Activated naive CD8-positive, alpha-beta T cell treated with anti-CD3 and anti-CD28 coated beads, Interleukin-2, amount 10 ng/mL, durations not matched to agents 7 days and 5 days (primary cell): ENCODE data around the gene MACROH2A2. TPM values are rescaled to one million over a fixed set of nuclear protein-coding genes. Genes with fewer than 3 reads are reported as not detected.
"Not testable (repeated sequence)": the region's sequence is repeated elsewhere in the genome, so short reads cannot be mapped to it uniquely, and the experiment has no call there.

Source experiments
- ATAC-seq: fragments of 150-1000 bp; cut with Tn5 transposase; one replicate; pipeline ENCODE4 v1.10.0; 2021; ENCODE audit warnings: low read depth, moderate library complexity
- POLR2A ChIA-PET: fragments of 350-600 bp; sonication (Branson Sonifier 250); formaldehyde crosslinking; loops from one replicate; lab custom pipeline; 2021; ENCODE audit warnings: antibody characterized with exemption; lab: Charles Lee
- DNase-seq: peaks from one replicate; pipeline ENCODE4 v3.0.0; 2021
- H3K27ac Mint-ChIP-seq: one replicate; pipeline ENCODE4 v1.8.0; 2022; ENCODE audit warnings: mild to moderate bottlenecking, mixed read lengths
- H3K27me3 Mint-ChIP-seq: one replicate; pipeline ENCODE4 v1.8.0; 2022; ENCODE audit warnings: mild to moderate bottlenecking, moderate library complexity, mixed read lengths
- H3K36me3 Mint-ChIP-seq: one replicate; pipeline ENCODE4 v1.8.0; 2021; ENCODE audit warnings: mild to moderate bottlenecking, mixed read lengths
- H3K4me1 Mint-ChIP-seq: one replicate; pipeline ENCODE4 v1.8.0; 2021; ENCODE audit warnings: mixed read lengths
- H3K4me3 Mint-ChIP-seq: one replicate; pipeline ENCODE4 v1.8.0; 2022; ENCODE audit warnings: mild to moderate bottlenecking, moderate library complexity, mixed read lengths
- H3K9me3 Mint-ChIP-seq: one replicate; pipeline ENCODE4 v1.8.0; 2021; ENCODE audit warnings: mixed read lengths
- total RNA-seq, 2 experiments: library from RNA; stranded (reverse); gene quantifications; one replicate each; pipeline ENCODE4 v1.2.3, GENCODE V29; 2021

MACROH2A2 gene
- total RNA-seq, 2 experiments from 2014 or later: 9.3 to 9.6 TPM

DNA sequence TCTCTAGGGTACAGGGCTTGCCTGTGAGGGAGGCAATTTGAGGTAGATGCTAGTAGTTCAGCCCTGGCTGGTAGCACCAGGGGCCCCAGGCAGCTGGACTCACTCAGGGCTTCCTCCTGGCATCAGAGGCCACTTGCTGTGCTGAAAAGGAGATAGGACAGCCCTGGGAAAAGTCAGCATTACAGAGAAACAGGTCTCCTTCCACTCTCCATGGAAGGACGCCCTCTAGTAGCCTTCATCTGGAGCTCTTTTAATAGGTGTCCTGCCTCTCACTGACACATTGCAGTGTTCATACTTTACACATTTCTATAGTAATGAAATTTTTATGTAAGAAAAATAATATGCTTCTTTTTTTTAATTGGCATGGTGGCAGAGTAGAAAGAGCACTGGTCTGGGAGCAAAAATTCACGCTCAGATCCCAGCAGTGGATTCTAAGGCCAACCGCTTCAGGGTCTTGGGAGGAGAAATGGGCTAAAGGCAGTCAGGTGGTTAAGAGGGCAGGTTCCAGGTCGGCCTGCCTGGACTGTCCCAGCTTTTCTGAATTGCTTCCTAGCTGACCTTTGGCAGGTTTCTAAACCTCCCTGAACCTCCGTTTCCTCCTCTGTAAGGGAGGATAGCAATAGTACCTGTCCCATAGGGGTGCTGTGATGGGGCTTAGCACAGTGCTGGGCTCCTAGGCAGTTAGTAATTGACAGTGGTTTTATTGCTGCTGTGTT is 44.2 kb downstream of the MACROH2A2 start:
- Mint-ChIP-seq H3K9me3 (no peaks in the 10 kb centered on the region), H3K4me3 (no peak overlapping the region), H3K36me3 (peaks cover 26% of the 10 kb centered on the region), H3K27me3 (no peaks in the 10 kb centered on the region), H3K27ac (no peak overlapping the region), H3K4me1 (peaks cover 32% of the 10 kb centered on the region)
- ATAC-seq (no peak), DNase-seq (no peak)
- POLR2A ChIA-PET: interaction anchor here (1.1 kb wide), 1 partner anchor 49 kb away, joined by 8 read pairs; the partner anchor contains the start of gene TYSND1

DNA sequence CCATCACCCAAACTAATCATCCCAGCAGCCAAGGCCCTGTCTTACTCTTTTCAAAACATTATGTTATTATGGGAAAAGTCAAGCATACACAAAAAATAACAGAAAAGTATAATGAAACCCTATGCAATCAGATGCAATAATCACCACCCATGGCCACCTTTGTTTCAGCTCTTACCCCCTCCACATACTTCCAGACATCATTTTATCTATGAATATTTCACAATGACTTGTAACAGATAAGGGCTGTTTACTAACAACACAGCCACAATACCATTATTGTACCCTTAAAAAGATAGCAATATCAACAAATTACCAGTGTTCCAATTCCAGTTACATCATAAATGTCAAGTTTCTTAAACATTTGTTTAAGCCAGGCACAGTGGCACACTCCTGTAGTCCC is 44.8 kb downstream of the MACROH2A2 start:
- peaks cover 26% of the 10 kb centered on the region for H3K4me1 Mint-ChIP-seq
- peaks cover 29% of the 10 kb centered on the region for H3K36me3 Mint-ChIP-seq
- POLR2A ChIA-PET: no interaction called here
- no peak overlapping the region for H3K4me3 Mint-ChIP-seq
- no peak overlapping the region for H3K27ac Mint-ChIP-seq
- no peak for ATAC-seq
- H3K27me3 Mint-ChIP-seq: no peaks in the 10 kb centered on the region
- DNase-seq: no peak
- H3K9me3 Mint-ChIP-seq: no peaks in the 10 kb centered on the region

DNA sequence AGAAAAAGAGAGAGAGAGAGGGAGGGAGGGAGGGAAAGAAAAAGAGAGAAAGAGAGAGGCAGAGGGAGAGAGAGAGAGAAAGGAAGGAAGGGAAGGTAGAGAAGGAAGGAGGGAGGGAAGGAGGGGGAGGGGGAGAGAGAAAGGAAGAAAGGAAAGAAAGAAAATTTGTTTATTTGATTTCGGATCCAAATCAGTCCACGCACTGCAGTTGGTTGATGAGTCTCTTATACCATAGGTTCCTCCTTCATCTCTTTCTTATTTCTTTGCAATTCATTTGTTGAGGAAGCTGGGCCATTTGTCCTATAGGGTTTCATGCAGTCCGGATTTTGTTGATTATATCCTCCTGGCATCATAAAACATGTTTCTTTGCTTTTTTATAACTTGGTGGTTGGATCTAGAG is 45.6 kb downstream of the MACROH2A2 start:
- no peak overlapping the region for H3K27ac Mint-ChIP-seq
- POLR2A ChIA-PET: no interaction called here
- H3K9me3 Mint-ChIP-seq: no peaks in the 10 kb centered on the region
- ATAC-seq: no peak
- DNase-seq: no peak
- no peak overlapping the region for H3K4me3 Mint-ChIP-seq
- H3K36me3 Mint-ChIP-seq: peaks cover 29% of the 10 kb centered on the region
- H3K27me3 Mint-ChIP-seq: no peaks in the 10 kb centered on the region
- H3K4me1 Mint-ChIP-seq: peaks cover 22% of the 10 kb centered on the region

DNA sequence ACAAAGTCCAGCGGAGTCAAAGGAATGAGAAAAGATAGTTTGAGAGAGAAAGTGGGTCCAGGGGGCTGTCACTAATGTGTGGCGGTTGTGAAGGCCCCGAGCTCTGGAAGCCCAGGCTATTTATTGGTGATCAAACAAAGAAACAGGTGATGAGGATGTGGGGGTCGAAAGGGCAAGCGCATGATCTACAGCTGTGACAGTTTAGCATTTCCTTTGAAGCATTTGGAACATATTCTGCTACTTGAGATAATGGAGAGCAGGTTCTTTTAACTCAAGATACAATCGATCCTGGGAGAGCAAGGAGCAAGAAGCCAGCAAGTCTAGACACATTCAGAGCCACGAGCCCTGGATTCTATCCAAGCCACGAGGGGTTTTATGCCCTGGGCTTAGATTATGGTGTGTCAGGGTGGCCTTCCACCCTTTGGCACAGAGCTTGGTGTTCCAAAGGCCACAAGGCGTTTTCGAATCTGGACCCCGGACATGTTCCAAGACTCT is 48.5 kb downstream of the MACROH2A2 start:
- Mint-ChIP-seq H3K36me3 (peaks cover 23% of the 10 kb centered on the region), H3K4me1 (peaks cover 12% of the 10 kb centered on the region), H3K27ac (peak overlapping the region; percentile 36)
- ATAC-seq, DNase-seq, H3K9me3 Mint-ChIP-seq, H3K27me3 Mint-ChIP-seq, POLR2A ChIA-PET, H3K4me3 Mint-ChIP-seq: not testable (repeated sequence)

DNA sequence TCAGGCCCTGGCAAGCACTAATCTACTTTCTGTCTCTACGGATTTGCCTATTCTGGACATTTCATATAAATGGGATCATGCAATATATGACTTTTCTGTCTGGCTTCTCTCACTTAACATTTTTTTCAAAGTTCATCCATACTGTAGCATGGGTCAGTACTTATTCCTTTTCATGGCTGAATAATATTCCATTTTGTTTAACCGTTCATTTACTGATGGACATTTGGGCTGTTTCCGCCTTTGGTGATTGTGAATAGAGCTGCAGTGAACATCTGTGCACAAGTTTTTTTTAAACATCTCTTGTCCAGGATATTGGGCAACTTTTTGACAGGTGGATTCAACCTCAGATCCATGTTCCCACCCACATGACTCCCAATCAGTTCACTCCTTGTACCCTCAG is 49.0 kb downstream of the MACROH2A2 start:
- no peak overlapping the region for H3K27ac Mint-ChIP-seq
- peaks cover 11% of the 10 kb centered on the region for H3K4me1 Mint-ChIP-seq
- ATAC-seq: no peak
- peaks cover 22% of the 10 kb centered on the region for H3K36me3 Mint-ChIP-seq
- DNase-seq: no peak
- POLR2A ChIA-PET: no interaction called here
- no peak overlapping the region for H3K4me3 Mint-ChIP-seq
- H3K27me3 Mint-ChIP-seq: no peaks in the 10 kb centered on the region
- no peaks in the 10 kb centered on the region for H3K9me3 Mint-ChIP-seq

DNA sequence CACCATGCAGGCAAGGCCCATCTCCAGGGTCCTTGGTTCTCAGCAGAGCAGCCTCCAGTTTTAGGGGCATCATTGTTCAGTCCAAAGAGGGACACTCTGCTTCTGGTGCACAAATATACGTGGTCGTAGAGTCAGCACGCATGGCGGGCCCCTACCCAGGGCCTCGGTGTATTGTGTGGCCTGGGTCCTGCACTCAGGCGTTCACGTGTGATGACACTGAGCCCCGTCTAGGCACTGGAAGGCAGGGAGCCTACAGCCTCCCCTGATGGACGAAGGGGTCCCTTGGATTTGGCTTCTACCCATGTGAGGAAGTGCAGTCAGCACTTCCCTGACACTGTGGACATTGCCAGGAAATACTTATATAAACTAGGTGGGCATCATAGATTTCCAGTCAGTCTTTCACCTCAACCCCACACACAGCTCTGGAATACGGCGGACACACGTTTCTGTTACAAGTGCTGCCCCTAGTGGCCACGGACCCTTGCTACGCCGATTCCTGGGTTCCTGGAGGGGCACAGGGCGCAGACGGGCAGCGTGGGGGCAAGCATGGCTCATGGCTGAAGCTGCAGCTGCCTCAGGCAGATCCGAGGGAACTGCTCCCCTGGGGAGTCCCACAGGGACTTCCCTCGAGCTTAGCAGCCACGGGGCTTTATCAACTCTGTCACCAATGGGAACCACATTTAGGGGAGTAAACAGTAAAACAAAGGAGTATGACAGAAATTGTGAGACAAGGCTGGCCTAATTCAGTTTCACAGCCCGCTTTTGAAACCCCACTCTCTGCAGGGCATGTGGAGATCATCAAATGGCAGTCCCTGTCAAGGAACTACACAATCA is 54.5 kb downstream of the MACROH2A2 start:
- peaks cover 11% of the 10 kb centered on the region for H3K36me3 Mint-ChIP-seq
- H3K27me3 Mint-ChIP-seq: no peaks in the 10 kb centered on the region
- ATAC-seq: no peak
- DNase-seq: no peak
- peak overlapping the region; percentile 42 for H3K27ac Mint-ChIP-seq
- no peak overlapping the region for H3K4me3 Mint-ChIP-seq
- peaks cover 11% of the 10 kb centered on the region for H3K4me1 Mint-ChIP-seq
- POLR2A ChIA-PET: interaction anchor here (1.0 to 1.4 kb wide), 2 partner anchors 14 to 16 kb away, joined by 3 to 4 read pairs; no protein-coding TSS in a partner anchor
- no peaks in the 10 kb centered on the region for H3K9me3 Mint-ChIP-seq

DNA sequence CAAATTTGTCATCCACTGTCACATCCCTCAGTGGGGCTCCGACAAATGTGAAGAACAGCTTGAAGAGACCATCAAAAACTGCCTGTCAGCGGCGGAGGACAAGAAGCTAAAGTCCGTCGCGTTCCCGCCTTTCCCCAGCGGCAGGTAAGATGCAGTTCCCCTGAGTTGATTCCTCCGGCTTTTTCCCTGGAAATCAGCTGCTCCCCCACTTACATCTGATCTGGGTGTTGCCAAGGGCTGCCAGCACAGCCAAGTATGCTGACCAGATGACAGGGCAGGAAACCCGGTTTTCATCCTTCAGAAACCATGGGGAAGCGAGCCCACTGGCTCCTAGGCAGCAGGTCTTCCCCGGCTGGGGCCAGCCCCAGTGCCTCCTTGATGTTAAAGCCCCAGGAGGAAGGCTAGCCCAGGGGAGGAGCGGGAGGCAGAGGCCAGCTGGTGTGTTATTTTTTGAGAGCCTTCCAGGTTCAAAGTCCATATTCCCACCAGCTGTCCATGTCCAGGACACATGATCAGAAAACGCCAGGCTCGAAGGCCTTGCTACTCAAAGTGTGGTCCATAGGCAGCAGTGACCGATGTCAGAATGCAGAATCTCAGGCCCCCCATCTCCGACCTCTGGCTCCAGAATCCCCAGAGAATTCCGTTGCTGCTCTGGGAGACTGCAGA is 56.6 kb downstream of the MACROH2A2 start:
- no peaks in the 10 kb centered on the region for H3K27me3 Mint-ChIP-seq
- H3K36me3 Mint-ChIP-seq: peaks cover 9% of the 10 kb centered on the region
- DNase-seq: no peak
- no peak overlapping the region for H3K27ac Mint-ChIP-seq
- POLR2A ChIA-PET: interaction anchor here (0.8 kb wide), 1 partner anchor 37 kb away, joined by 3 read pairs; no protein-coding TSS in a partner anchor
- H3K4me3 Mint-ChIP-seq: no peak overlapping the region
- peaks cover 11% of the 10 kb centered on the region for H3K4me1 Mint-ChIP-seq
- ATAC-seq: no peak
- no peaks in the 10 kb centered on the region for H3K9me3 Mint-ChIP-seq

DNA sequence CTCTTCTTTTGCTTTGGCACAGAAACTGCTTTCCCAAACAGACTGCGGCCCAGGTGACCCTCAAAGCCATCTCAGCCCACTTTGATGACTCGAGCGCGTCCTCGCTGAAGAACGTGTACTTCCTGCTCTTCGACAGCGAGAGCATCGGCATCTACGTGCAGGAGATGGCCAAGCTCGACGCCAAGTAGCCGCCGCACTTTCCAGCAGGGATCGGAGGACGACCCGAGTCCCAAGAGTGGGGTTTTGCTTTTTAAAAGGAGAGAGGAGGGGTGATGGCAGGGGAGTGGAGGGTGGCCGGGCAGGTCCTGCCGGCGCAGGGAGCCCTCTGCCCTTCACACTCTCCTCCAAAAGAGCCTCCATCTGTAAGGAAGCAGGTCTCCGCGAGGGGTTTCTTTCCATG is 58.9 kb downstream of the MACROH2A2 start:
- Mint-ChIP-seq H3K4me3 (no peak overlapping the region), H3K4me1 (peaks cover 4% of the 10 kb centered on the region), H3K36me3 (peaks cover 6% of the 10 kb centered on the region), H3K9me3 (no peaks in the 10 kb centered on the region), H3K27ac (no peak overlapping the region), H3K27me3 (no peaks in the 10 kb centered on the region)
- ATAC-seq (no peak), DNase-seq (no peak)
- POLR2A ChIA-PET: no interaction called here

DNA sequence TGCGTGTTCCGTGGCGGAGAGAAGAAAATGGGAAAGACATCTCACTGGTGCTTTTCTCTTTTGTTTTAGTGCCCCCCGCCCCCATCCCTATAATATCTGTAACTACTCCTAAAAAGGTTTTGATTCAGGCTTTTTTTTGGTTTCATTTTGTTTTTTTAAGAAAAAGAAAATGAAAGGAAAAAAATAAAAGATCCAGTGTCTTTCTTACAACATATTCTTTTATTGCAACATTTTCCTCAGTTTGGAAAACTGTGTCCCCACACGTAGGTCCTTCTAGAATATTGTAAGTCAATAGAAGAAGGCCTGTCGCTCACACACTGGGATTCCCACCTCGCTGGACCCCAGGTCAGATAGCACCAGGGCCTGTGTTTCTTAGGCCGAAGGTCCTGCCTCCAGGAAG is 59.4 kb downstream of the MACROH2A2 start:
- Mint-ChIP-seq H3K27ac (no peak overlapping the region), H3K4me3 (no peak overlapping the region), H3K4me1 (peaks cover 4% of the 10 kb centered on the region), H3K27me3 (no peaks in the 10 kb centered on the region), H3K9me3 (no peaks in the 10 kb centered on the region), H3K36me3 (peaks cover 6% of the 10 kb centered on the region)
- DNase-seq (no peak), ATAC-seq (no peak)
- POLR2A ChIA-PET: no interaction called here

DNA sequence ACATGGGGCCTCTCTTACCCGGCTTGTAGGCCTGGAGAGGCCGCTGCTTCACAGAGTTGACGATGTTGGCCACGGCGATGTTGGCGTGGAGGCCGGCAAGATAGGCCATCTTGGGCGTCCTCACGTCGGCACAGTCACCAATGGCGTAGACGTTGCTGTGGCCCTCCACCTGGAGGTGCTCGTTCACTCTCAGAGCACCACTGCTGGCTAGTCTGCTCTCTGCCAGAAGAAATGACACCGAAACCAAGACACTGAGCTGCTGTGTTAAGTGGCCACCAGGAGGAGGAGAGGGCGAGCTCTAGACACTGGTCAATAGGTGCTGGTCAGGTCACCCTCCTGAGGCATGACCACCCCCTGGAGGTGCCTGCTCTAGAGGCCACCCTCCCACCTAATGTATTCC is 62.3 kb downstream of the MACROH2A2 start:
- POLR2A ChIA-PET: interaction anchor here (1.0 kb wide), 1 partner anchor 31 kb away, joined by 5 read pairs; the partner anchor contains the start of gene TYSND1
- Mint-ChIP-seq H3K9me3 (no peaks in the 10 kb centered on the region), H3K4me1 (peaks cover 7% of the 10 kb centered on the region), H3K36me3 (peaks cover 4% of the 10 kb centered on the region), H3K27me3 (no peaks in the 10 kb centered on the region), H3K4me3 (no peak overlapping the region), H3K27ac (no peak overlapping the region)
- DNase-seq (no peak), ATAC-seq (no peak)

DNA sequence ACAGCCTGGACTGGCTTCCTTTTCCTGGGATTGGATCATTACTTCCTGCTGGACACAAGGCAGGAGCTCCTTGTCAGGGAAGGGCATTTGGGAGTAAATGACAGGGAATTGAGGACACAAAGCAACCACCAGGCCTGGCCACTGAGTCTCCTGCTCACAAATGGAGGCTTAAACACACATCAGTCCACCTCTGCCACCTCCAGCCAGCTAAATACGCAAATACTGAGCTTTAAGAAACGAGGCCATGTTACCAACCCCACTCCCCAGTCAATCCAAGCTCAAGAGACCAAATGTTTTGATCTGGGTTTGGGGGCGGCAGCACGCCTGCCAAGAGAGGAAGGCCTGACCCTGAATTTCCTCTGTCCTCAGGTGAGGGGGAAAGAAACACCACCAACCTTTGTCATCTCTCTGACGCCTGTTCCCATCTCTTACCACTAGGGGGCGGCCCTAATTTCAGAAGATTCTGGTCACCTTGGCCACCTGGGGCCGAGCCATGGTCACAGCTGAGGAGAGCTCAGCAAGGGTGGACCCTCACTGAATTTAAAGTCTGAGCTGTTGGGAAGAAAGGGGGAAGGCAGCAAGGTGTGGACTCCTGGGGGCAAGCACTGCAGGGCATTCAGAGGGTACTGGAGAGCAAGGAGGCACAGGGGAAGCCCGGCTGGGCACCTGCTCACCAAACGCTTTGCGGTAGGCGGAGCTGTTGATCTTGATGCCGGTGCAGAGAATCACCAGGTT is 63.5 kb downstream of the MACROH2A2 start:
- Mint-ChIP-seq H3K4me3 (no peak overlapping the region), H3K27me3 (no peaks in the 10 kb centered on the region), H3K36me3 (peaks cover 7% of the 10 kb centered on the region), H3K9me3 (no peaks in the 10 kb centered on the region), H3K27ac (peak overlapping the region; percentile 63), H3K4me1 (peaks cover 7% of the 10 kb centered on the region)
- DNase-seq (peak; percentile 65), ATAC-seq (peak; percentile 75)
- POLR2A ChIA-PET: interaction anchor here (0.6 to 1.7 kb wide), 5 partner anchors 19 to 55 kb away, joined by 3 to 5 read pairs (median 3); partner anchors contain the start of gene TYSND1

DNA sequence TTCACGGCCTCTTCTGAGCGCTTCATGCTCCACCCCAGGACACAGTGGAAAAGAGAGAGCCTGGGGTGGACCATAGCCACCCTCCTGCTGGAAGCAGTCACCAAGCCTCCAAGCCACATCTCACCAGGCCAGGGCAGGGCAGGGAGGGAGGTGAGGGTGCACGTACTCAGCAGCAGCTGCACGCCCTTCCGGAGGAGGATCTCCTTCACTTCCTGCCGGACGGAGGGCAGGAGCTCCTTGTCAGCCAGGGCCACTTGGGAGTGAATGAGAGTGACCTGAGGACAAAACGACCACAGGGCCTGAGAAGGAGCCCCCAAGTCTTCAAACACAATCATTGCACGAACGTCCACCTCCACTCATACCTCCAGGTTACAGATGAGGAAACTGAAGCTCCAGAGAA is 65.0 kb downstream of the MACROH2A2 start:
- Mint-ChIP-seq H3K27me3 (no peaks in the 10 kb centered on the region), H3K4me1 (peaks cover 7% of the 10 kb centered on the region), H3K4me3 (no peak overlapping the region), H3K9me3 (no peaks in the 10 kb centered on the region), H3K36me3 (peaks cover 3% of the 10 kb centered on the region), H3K27ac (peak overlapping the region; percentile 46)
- POLR2A ChIA-PET: interaction anchor here (1.6 kb wide), 1 partner anchor 25 kb away, joined by 4 read pairs; no protein-coding TSS in a partner anchor
- DNase-seq: no peak
- no peak for ATAC-seq
